ENCODE data around the gene ABCC12.

The ABCC12 gene

GRCh38 chr16:48131201-48131935, 24.4 kb downstream of the ABCC12 start:
- no peak overlapping the region for H3K4me3 ChIP-seq (ENCODE audit: low read length)
- TF ChIP-seq ZNF274 (IDR thresholded peaks at IDR 0.05; ENCODE audit: low read depth, low read length): no peak

GRCh38 chr16:48129926-48130325, 25.9 kb downstream of the ABCC12 start:
- no peak overlapping the region for H3K4me3 ChIP-seq (ENCODE audit: low read length)
- no peak for TF ChIP-seq ZNF274 (IDR thresholded peaks at IDR 0.05; ENCODE audit: low read depth, low read length)

- no peak for TF ChIP-seq ZNF274 (IDR thresholded peaks at IDR 0.05; ENCODE audit: low read depth, low read length)
- no peak overlapping the region for H3K4me3 ChIP-seq (ENCODE audit: low read length)
Measured at GRCh38 chr16:48128769-48129168, 27.0 kb downstream of the ABCC12 start.

- H3K4me3 ChIP-seq (ENCODE audit: low read length): no peak overlapping the region
- TF ChIP-seq ZNF274 (IDR thresholded peaks at IDR 0.05; ENCODE audit: low read depth, low read length): no peak
Measured at GRCh38 chr16:48126801-48127644, 28.8 kb downstream of the ABCC12 start.

GRCh38 chr16:48125888-48126287, 29.9 kb downstream of the ABCC12 start:
- no peak overlapping the region for H3K4me3 ChIP-seq (ENCODE audit: low read length)
- no peak for TF ChIP-seq ZNF274 (IDR thresholded peaks at IDR 0.05; ENCODE audit: low read depth, low read length)

GRCh38 chr16:48124266-48124665, 31.5 kb downstream of the ABCC12 start:
- TF ChIP-seq ZNF274 (IDR thresholded peaks at IDR 0.05; ENCODE audit: low read depth, low read length): no peak
- H3K4me3 ChIP-seq (ENCODE audit: low read length): no peak overlapping the region

- no peak overlapping the region for H3K4me3 ChIP-seq (ENCODE audit: low read length)
- no peak for TF ChIP-seq ZNF274 (IDR thresholded peaks at IDR 0.05; ENCODE audit: low read depth, low read length)
Measured at GRCh38 chr16:48123104-48123788, 32.5 kb downstream of the ABCC12 start.

- H3K4me3 ChIP-seq (ENCODE audit: low read length): no peak overlapping the region
- TF ChIP-seq ZNF274 (IDR thresholded peaks at IDR 0.05; ENCODE audit: low read depth, low read length): no peak
Measured at GRCh38 chr16:48121276-48121675, 34.5 kb downstream of the ABCC12 start.

GRCh38 chr16:48118841-48119240, 37.0 kb downstream of the ABCC12 start:
- TF ChIP-seq ZNF274 (IDR thresholded peaks at IDR 0.05; ENCODE audit: low read depth, low read length): no peak

GRCh38 chr16:48117217-48118105, 38.3 kb downstream of the ABCC12 start:
- TF ChIP-seq ZNF274 (IDR thresholded peaks at IDR 0.05; ENCODE audit: low read depth, low read length): no peak
- no peak overlapping the region for H3K4me3 ChIP-seq (ENCODE audit: low read length)

More at GRCh38 chr16:48118841-48119240, 37.0 kb downstream of the ABCC12 start:
- H3K4me3 ChIP-seq (ENCODE audit: low read length): no peak overlapping the region

- H3K4me3 ChIP-seq (ENCODE audit: low read length): no peak overlapping the region
- no peak for TF ChIP-seq ZNF274 (IDR thresholded peaks at IDR 0.05; ENCODE audit: low read depth, low read length)
Measured at GRCh38 chr16:48115299-48115698, 40.5 kb downstream of the ABCC12 start.

GRCh38 chr16:48114410-48114809, 41.4 kb downstream of the ABCC12 start:
- no peak overlapping the region for H3K4me3 ChIP-seq (ENCODE audit: low read length)
- TF ChIP-seq ZNF274 (IDR thresholded peaks at IDR 0.05; ENCODE audit: low read depth, low read length): no peak

- no peak overlapping the region for H3K4me3 ChIP-seq (ENCODE audit: low read length)
- no peak for TF ChIP-seq ZNF274 (IDR thresholded peaks at IDR 0.05; ENCODE audit: low read depth, low read length)
Measured at GRCh38 chr16:48113471-48113870, 42.3 kb downstream of the ABCC12 start.

All from GM08714 (cell line).